EL (cell line): Measurements from ENCODE around the gene PTPN1.
A peak's percentile ranks its signal among the peaks of the same experiment; 100 is the strongest.
"Not testable (repeated sequence)": the region's sequence is repeated elsewhere in the genome, so short reads cannot be mapped to it uniquely, and the experiment has no call there.

ENCODE experiments used
- DNase-seq: peaks from one replicate; pipeline ENCODE4 v3.0.0-alpha.2; 2016

The PTPN1 gene

DNA sequence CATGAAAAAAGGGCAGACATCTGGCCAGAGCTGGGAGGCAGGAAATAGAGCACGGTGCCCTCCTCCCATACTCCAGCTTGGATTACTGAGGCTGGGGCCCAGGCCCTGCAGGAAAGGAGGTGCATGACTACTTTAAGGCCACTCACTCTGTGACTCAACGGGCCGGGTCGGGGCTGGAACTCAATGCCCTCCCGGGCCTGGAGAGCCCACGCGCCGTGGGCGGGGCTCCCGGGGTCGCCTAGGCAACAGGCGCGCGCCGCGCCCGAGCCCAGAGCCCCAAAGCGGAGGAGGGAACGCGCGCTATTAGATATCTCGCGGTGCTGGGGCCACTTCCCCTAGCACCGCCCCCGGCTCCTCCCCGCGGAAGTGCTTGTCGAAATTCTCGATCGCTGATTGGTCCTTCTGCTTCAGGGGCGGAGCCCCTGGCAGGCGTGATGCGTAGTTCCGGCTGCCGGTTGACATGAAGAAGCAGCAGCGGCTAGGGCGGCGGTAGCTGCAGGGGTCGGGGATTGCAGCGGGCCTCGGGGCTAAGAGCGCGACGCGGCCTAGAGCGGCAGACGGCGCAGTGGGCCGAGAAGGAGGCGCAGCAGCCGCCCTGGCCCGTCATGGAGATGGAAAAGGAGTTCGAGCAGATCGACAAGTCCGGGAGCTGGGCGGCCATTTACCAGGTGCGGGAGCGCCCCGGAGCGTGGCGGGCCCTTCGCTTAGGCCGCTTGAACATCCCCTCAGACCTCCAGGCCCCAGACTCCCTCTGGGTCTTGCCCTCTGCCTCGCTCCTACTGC is at the start of gene PTPN1:
TSS of gene PTPN1 (plus strand) at position 461 of the 783 bp plus-strand sequence. CDS start at position 606, 145 bp downstream.
- peak; percentile 99 for DNase-seq

GRCh38 chr20:50460608-50461267 is 49.4 kb upstream of the PTPN1 start:
- DNase-seq, result peak; percentile 83

GRCh38 chr20:50462093-50462690 is 48.0 kb upstream of the PTPN1 start:
- DNase-seq, result no peak

DNA sequence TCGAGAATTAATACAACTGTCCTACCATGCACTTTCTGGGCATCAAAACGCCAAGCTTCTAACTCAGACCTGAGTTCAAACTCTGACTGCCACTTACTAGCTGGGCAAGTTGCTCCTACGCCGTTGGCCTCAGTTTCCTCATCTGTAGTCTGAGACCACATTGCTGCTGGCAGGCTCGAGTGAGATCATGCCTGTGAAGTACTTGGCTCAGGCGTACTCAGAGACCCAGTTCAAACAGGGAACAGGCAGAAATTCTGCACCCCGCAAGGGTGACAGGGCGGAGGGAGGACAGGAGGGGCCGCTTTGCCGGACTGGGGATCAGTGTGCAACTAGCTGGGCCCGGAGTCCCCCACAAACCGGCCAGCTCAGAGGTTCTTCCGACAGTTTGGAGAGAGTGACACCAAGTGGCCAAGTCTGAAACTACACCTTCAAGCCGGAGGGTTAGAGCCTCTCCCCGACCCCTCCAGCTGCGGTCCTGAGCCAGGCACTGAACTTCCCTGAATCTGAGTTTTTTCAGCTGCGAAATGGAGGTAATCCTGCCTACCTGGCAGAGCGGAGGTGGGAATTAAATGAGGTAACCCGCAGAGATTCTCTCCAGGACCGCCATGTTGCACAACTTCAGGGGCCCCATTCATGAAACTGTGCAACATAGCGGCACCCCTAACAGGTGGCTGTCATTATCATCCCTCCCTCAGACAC is 46.0 kb upstream of the PTPN1 start:
- DNase-seq, result peak; percentile 64

DNA sequence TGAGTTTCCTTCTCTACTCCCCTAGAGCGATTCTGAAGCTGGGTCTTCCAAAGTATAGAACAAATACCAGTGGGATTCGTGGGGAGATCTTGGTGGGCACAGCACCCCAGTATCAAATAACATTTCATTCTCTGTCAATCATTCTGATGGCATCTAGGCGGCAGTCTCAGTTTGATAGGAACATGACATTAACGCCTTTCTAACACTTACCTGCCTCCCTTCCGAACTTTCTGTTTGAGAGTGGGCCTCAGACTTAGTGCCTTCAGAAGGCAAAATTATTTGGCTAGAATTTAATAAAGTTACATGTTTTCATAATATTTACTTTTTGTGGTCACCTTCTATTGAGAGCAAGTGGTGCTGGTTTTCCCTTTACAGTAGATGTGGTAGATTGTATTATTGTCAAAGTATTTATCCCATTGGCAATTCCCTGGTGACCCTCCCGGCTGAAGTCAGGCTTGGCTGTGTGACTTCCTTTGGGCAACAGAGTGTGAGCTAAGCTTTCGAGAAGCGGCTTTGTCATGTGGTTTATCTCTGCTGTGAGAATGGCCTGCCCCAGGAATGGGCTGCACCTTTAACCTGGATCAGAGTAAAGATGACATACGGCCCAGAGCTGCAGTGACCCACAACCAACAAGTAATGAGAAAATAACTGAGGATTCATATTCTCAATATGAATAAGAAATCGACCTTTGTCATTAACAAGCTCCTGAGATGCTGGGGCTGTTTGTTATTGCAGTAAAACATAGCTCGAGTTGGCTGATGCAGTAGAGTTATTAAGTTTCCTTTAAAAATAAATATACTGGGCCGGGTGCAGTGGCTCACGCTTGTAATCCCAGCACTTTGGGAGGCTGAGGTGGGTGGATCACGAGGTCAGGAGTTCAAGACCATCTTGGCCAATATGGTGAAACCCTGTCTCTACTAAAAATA is 45.2 kb upstream of the PTPN1 start:
- no peak for DNase-seq

DNA sequence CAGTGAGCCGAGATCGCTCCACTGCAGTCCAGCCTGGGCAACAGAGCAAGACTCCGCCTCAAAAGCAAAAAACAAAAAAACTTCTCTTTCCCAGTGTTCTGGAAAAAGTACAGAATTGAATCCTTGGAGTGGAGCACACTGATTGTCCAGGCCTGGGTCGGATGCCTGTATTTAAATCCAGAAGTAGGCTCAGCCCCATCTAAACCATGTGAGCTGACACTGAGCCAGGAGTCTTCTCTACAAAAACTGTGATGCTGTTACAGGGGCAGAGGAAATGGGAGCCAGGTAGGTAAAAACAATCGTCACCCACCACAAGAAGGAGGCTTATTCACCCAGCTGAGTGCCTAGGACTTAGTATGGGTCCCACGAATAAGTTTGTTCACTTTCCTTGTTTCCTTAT is 43.0 kb upstream of the PTPN1 start:
- DNase-seq, result no peak

DNA sequence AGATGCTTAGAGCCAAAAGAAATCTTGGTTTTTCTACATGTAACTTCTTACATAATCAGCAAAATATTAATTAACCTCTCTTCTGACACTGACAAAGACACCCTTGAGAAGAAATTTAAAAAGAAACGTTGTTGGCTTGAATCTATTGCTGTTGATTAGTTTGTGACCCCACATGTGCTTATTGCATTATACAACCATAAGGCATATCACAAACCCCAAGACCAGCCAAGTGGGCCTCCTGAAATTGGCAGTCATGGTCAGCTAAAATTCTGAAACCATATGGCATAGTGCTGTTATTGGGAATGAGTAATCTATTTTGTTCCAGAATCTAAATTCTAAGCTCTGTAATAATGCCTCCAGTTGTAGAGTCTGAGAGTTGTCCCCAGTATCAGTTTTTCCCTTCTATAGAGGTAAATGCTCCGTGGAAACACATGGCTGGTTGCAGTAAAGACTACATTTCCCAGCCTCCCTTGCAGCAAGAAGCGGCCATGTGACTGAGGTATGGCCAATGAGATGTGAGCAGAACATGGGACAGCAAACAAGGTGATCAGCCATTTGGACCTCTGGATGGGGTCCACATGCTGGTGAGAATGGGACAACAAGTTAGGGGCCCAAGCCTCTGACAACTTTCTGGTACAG is 42.3 kb upstream of the PTPN1 start:
- peak; percentile 50 for DNase-seq

GRCh38 chr20:50468378-50468798 is 41.8 kb upstream of the PTPN1 start:
- DNase-seq, result no peak

DNA sequence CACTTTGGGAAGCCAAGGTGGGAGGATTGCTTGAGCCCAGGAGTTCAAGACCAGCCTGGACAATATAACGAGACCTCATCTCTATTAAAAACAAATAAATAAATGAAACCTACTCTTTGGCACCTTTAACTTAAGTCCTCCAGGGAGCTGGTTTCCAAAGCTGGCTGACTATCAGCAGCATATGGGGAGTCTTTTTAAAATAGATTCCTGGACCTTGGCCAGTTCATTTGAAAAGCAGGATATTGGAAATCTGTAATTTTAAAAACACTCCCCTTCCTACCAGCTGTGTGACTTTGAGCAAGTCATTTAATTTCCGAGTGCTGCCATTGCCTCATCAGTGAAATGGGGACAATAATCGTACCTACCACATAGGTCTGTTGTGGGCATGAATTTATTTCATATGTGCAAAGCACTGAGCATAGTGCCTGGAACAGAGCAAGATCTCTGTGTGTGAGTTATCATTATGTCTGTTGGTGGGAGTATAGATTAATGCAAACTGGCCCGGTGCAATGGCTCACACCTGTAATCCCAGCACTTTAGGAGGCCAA is 40.9 kb upstream of the PTPN1 start:
- no peak for DNase-seq

DNA sequence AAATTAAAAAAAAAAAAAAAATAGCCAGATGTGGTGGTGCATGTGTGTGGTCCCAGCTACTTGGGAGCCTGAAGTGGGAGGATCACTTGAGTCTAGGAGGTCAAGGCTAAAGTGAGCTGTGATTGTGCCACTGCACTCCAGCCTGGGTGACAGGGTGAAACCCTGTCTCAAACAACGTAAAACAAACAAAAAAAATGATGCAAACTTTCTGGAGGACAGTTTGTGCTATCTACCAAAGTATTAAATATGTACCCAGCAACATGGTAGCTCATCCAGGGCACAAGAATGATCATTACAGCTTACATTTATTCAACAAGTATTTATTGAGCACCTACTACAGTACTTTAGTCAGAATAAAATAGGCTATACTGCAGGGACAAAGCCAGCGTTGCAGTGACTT is 40.4 kb upstream of the PTPN1 start:
- no peak for DNase-seq

GRCh38 chr20:50470264-50470858 is 39.8 kb upstream of the PTPN1 start:
- DNase-seq, result no peak

DNA sequence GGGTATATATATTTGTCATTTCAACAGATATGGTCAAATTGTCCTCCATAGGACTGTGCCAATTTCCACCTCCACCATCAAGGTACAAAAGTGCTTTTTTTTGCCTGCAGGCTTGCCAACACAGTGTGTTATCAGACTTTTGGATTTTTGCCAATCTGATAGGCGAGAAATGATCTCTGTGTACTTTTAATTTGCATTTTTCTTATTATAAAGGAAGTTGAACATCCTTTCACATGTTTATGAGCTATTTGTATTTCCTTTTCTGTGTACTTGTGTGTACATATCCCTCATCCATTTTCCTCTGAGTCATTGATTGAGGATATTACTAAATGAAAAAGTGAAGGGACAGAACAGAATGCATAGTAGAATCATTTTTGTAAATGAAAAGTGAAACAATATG is 39.0 kb upstream of the PTPN1 start:
- no peak for DNase-seq

GRCh38 chr20:50472693-50473664 is 37.2 kb upstream of the PTPN1 start:
- DNase-seq, result no peak

DNA sequence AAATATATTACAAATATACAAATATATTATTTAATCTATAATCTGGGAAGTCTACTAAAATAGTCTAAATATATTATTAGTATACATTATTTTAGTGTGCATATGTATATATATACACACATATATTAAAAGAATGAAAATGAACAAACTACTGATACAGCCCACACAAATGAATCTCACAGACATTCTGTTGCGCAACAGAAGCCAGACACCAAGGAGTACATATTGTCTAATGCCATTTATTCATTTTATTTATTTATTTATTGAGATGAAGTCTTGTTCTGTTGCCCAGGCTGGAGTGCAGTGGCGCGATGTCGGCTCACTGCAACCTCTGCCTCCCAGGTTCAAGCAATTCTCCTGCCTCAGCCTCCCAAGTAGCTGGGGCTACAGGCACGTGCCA is 35.8 kb upstream of the PTPN1 start:
- not testable (repeated sequence) for DNase-seq

DNA sequence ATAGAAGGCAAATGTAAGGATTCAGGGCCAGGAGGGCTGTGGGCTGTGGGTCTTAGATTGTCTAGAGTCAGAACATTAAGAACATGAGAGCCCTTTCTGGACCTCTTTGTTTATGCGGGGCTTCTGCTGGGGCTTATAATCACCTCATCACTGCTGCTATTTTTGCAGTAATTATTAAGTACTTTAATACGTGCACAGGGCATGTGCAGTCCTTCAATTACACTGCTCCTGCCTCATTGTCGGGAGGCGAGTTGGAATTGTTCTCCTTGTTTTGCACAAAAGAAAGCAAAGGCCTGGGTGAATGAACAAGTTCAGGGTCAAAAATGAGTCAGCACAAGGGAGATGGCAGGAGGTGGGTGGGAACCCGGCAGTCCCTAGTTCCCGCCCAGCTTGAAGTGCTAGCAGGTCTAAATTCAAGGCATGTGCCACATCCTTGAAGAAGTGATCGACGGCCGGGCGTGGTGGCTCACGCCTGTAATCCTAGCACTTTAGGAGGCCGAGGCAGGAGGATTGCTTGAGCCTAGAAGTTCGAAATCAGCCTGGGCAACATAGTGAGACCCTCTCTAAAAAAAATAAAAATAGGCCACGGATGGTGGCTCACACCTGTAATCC is 34.4 kb upstream of the PTPN1 start:
- DNase-seq, result peak; percentile 65

GRCh38 chr20:50477239-50477872 is 32.8 kb upstream of the PTPN1 start:
- no peak for DNase-seq

- DNase-seq, result peak; percentile 48
These were observed 31.8 kb upstream of the PTPN1 start for GRCh38 chr20:50478162-50478990.

GRCh38 chr20:50481741-50482140 is 28.4 kb upstream of the PTPN1 start:
- DNase-seq, result no peak
